ENCODE measurements around the gene UMAD1. TPM values are rescaled to one million over a fixed set of nuclear protein-coding genes. Genes with fewer than 3 reads are reported as not detected.

UMAD1 gene
- 9.3 TPM for polyA plus RNA-seq (2012; ENCODE audit: missing spikeins)

DNA sequence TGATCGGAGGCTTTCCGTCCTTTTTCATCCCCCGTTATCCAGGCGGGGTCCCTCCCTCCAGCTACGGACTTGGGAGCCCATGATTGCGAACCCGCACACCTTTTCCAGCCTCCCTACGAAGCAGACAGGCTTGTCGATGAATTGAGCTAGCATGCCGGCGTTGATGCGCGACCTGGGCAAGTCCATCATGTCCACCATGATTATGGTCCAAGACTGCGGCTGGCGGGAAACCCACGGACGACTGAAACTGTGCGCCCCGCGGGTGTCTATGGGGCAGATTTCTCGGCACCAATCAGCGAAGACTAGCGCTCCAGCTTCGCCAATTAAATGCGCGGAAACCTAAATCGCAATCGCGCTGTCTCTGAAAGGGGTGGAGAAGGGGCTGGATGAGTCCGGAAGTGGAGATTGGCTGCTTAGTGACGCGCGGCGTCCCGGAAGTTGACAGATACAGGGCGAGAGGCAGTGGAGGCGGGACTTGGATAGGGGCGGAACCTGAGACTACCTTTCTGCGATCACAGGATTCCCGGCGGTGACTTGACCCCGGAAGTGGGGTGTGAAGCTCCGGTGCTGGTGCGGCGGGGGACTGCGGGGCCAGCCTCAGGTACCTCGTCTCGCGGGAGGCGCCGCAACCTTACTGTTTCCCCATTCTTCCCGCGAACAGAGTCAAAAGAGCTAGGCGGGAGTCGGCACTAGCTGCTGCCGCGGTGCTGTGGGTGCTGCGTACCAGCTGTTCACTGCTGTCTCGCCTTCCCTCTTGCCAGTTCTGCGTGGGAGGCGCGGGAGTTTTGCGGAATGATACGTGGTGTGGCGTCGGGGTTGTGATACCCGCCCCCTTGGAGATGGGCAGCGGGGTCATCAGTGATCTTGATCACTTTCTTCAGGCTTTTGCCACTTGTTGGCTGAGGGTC lies at the start of gene UMAD1:
Gene UMAD1, plus strand, starts transcription at position 532 of the 908 bp plus-strand sequence. CDS start 32,620 bp downstream, outside the sequence.
- peak; percentile 98 for FAIRE-seq
- TF ChIP-seq POLR2A (IDR thresholded peaks at IDR 0.05; ENCODE audit: low read depth, low read length) (peak; percentile 94), TAF1 (IDR thresholded peaks at IDR 0.05; ENCODE audit: borderline replicate concordance, low read depth, low read length) (peak; percentile 93), POLR2AphosphoS5 (IDR thresholded peaks at IDR 0.05; ENCODE audit: low read depth, low read length) (peak; percentile 93)
- DNase-seq (ENCODE audit: insufficient read length) = peak; percentile 80

- TF ChIP-seq POLR2A (IDR thresholded peaks at IDR 0.05; ENCODE audit: low read depth, low read length) (no peak), POLR2AphosphoS5 (IDR thresholded peaks at IDR 0.05; ENCODE audit: low read depth, low read length) (no peak), TAF1 (IDR thresholded peaks at IDR 0.05; ENCODE audit: borderline replicate concordance, low read depth, low read length) (no peak)
- DNase-seq (ENCODE audit: insufficient read length) = no peak
- no peak for FAIRE-seq
Observed at GRCh38 chr7:7595451-7595850, 45.1 kb upstream of the UMAD1 start.

DNA sequence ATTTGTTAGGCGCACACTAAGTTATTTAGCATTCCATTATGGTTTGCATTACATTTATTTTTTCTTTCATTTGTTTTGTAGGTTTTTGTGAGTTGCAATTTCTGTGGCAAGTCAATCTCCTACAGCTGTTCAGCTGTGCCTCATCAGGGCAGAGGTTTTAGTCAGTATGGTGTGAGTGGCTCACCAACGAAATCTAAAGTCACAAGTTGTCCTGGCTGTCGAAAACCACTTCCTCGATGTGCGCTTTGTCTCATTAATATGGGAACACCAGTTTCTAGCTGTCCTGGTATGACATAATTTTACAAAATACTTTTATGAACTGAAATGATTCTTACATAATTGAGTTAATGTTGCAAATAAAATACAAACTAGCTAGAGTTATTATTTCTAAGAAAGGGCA lies 44.4 kb upstream of the UMAD1 start:
- FAIRE-seq (no peak), DNase-seq (ENCODE audit: insufficient read length) (no peak)
- TF ChIP-seq TAF1 (IDR thresholded peaks at IDR 0.05; ENCODE audit: borderline replicate concordance, low read depth, low read length) (no peak), POLR2A (IDR thresholded peaks at IDR 0.05; ENCODE audit: low read depth, low read length) (no peak), POLR2AphosphoS5 (IDR thresholded peaks at IDR 0.05; ENCODE audit: low read depth, low read length) (no peak)

GRCh38 chr7:7607010-7607409 lies 33.5 kb upstream of the UMAD1 start:
- TF ChIP-seq POLR2AphosphoS5 (IDR thresholded peaks at IDR 0.05; ENCODE audit: low read depth, low read length) (no peak), TAF1 (IDR thresholded peaks at IDR 0.05; ENCODE audit: borderline replicate concordance, low read depth, low read length) (no peak), POLR2A (IDR thresholded peaks at IDR 0.05; ENCODE audit: low read depth, low read length) (no peak)
- no peak for FAIRE-seq
- no peak for DNase-seq (ENCODE audit: insufficient read length)

DNA sequence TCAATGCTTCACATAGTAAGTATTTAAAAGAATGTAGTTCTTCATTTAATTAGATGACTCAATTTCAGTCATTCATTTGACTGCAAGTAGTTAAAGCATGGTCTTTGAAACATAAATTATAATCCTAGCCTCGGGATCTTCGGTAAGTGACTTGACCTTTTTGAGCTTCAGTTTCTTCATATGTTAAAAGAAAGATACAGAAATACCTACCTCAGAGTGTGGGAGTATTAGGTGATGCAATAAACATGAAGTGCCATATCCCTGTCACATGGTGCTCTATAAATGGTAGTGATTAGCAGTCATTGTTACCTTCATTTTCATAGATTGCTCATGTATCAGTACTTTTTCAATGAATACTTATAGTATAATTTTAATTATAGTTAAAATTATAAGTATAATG lies 31.2 kb upstream of the UMAD1 start:
- FAIRE-seq (no peak), DNase-seq (ENCODE audit: insufficient read length) (no peak)
- no peak for TF ChIP-seq POLR2A (IDR thresholded peaks at IDR 0.05; ENCODE audit: low read depth, low read length)

- DNase-seq (ENCODE audit: insufficient read length) (no peak), FAIRE-seq (no peak)
Observed at GRCh38 chr7:7612519-7612918, 28.0 kb upstream of the UMAD1 start.

DNA sequence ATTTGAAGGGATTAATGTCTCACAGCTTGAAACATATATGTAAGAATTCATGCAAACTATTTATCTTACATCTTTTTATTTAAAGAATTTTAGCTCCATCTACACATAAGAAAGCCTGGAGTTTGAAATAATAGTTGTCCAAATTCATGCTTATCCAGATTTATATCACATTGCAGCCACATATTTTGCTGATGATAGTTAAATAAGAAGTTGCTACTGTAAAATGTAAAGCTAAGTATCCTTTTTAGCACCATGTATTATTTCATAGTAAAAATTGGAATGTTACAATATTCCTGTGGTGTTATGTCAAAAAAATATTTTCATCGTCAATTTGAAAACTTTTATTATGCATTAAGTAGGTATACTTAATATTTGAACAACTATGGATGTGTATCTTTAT lies 27.3 kb upstream of the UMAD1 start:
- DNase-seq (ENCODE audit: insufficient read length) = no peak
- TF ChIP-seq POLR2A (IDR thresholded peaks at IDR 0.05; ENCODE audit: low read depth, low read length) = no peak
- TF ChIP-seq TAF1 (IDR thresholded peaks at IDR 0.05; ENCODE audit: borderline replicate concordance, low read depth, low read length) = no peak
- TF ChIP-seq POLR2AphosphoS5 (IDR thresholded peaks at IDR 0.05; ENCODE audit: low read depth, low read length) = no peak
- FAIRE-seq = no peak

More at GRCh38 chr7:7612519-7612918, 28.0 kb upstream of the UMAD1 start:
- TF ChIP-seq POLR2AphosphoS5 (IDR thresholded peaks at IDR 0.05; ENCODE audit: low read depth, low read length) (no peak), POLR2A (IDR thresholded peaks at IDR 0.05; ENCODE audit: low read depth, low read length) (no peak), TAF1 (IDR thresholded peaks at IDR 0.05; ENCODE audit: borderline replicate concordance, low read depth, low read length) (no peak)

DNA sequence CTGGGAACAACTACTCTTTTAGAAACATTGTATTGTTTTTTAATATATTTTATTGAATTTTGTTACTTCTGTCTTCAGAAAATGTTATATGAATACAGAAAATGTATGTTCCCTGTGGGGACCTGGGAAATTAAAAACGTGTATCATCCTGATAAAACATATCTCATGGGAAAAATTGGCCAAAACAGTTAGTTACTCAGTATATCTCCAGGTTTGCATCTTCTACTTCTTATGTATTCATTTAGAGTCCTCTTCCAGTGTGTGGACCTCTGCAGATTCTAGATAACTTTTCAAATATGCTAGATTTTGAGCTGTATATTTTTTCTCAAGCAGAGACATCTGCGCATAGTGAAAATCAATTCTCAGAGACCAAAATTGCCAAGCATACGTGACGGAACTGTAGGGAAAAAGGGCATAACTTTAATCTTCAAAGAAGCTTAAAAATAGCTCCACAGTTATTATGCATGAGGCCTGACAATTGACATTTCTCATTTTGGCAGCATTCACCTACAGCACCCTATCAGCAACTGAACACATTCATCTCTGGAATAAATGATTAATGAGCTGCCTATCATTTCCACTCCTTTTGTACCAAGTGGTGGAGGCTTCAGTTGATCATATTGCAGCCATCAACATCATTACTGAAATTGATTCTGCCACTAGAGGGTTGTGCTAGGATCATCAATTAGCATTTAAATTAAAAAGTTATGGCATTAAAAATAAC lies 26.4 kb upstream of the UMAD1 start:
- DNase-seq (ENCODE audit: insufficient read length) (no peak), FAIRE-seq (no peak)

GRCh38 chr7:7617550-7617949 lies 23.0 kb upstream of the UMAD1 start:
- TF ChIP-seq POLR2AphosphoS5 (IDR thresholded peaks at IDR 0.05; ENCODE audit: low read depth, low read length) = no peak
- no peak for TF ChIP-seq POLR2A (IDR thresholded peaks at IDR 0.05; ENCODE audit: low read depth, low read length)
- TF ChIP-seq TAF1 (IDR thresholded peaks at IDR 0.05; ENCODE audit: borderline replicate concordance, low read depth, low read length) = no peak
- FAIRE-seq = no peak
- no peak for DNase-seq (ENCODE audit: insufficient read length)

More for the DNA sequence above, 26.4 kb upstream of the UMAD1 start:
- TF ChIP-seq POLR2AphosphoS5 (IDR thresholded peaks at IDR 0.05; ENCODE audit: low read depth, low read length) (no peak), TAF1 (IDR thresholded peaks at IDR 0.05; ENCODE audit: borderline replicate concordance, low read depth, low read length) (no peak), POLR2A (IDR thresholded peaks at IDR 0.05; ENCODE audit: low read depth, low read length) (no peak)

GRCh38 chr7:7618410-7618809 lies 22.1 kb upstream of the UMAD1 start:
- FAIRE-seq (no peak), DNase-seq (ENCODE audit: insufficient read length) (no peak)
- TF ChIP-seq POLR2AphosphoS5 (IDR thresholded peaks at IDR 0.05; ENCODE audit: low read depth, low read length) = no peak
- TF ChIP-seq TAF1 (IDR thresholded peaks at IDR 0.05; ENCODE audit: borderline replicate concordance, low read depth, low read length) = no peak
- no peak for TF ChIP-seq POLR2A (IDR thresholded peaks at IDR 0.05; ENCODE audit: low read depth, low read length)

DNA sequence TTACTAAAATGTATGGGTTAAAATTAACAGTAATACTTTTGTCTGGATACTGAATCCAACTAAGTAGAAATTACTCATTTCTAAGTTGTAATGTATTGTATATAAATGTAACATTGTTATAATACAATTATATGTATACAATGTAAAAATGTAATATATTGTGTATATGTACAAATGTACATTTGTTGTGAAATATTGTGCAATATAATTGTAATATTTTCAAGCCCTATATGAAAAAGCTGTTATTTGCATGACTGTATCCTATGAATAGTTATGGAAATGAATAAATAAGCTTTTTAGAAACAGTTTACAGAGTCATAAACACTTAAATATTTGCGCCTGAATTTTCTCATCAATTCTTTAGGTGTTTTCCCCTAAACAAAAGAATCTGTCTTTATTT lies 20.3 kb upstream of the UMAD1 start:
- no peak for FAIRE-seq

More for the DNA sequence above, 20.3 kb upstream of the UMAD1 start:
- DNase-seq (ENCODE audit: insufficient read length) = no peak
- no peak for TF ChIP-seq TAF1 (IDR thresholded peaks at IDR 0.05; ENCODE audit: borderline replicate concordance, low read depth, low read length)
- TF ChIP-seq POLR2AphosphoS5 (IDR thresholded peaks at IDR 0.05; ENCODE audit: low read depth, low read length) = no peak
- no peak for TF ChIP-seq POLR2A (IDR thresholded peaks at IDR 0.05; ENCODE audit: low read depth, low read length)
